Measurements from ENCODE around the gene PRRX2.
"Not testable (repeated sequence)": the region's sequence is repeated elsewhere in the genome, so short reads cannot be mapped to it uniquely, and the experiment has no call there.

PRRX2 gene

GRCh38 chr9:129654554-129655040, 10.8 kb upstream of the PRRX2 start:
- DNase-seq (ENCODE audit: low spot score): no peak

DNA sequence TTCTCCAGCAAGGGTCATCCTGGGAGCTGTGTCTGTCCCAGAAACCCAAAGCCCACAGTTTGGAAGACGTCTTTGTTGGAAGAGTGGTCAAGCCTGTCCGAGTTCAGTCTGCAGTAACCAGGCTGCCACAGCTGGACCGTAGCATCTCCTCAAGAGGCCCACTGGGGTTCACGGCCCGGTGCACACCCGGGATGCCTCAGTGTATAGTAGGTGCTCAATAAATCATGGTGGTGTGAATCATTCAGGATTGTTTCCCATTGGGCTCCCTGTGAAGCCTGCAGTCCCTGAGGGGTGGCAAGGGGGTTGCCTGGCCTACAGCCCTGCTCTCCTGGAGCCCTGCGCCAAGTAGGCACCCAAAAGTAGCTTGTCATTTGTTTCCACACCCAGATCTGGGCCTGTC, 10.3 kb upstream of the PRRX2 start:
- no peak for DNase-seq (ENCODE audit: low spot score)

- DNase-seq (ENCODE audit: low spot score): no peak
These were observed 9.8 kb upstream of the PRRX2 start for GRCh38 chr9:129655696-129656095.

- DNase-seq (ENCODE audit: low spot score): no peak
These were observed 8.6 kb upstream of the PRRX2 start for GRCh38 chr9:129656795-129657390.

DNA sequence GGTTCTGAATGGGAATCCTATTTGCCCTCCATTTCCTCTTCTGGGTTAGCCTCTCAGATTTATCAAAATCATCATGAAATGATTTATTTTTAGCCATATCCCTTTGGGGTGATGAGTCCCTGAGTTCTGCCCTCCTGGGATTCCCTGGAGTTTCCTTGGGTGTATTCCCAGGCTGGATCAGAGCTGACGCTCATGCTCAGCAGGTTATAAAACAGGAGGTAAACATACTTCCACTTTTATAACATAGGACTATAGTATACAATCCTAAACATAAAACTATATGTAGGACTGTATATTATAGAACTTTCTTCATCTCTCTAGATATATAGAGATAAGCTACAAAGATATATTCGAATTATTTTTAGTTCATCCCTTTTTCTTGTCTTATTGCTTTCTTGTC, 4.4 kb upstream of the PRRX2 start:
- no peak for DNase-seq (ENCODE audit: low spot score)

DNA sequence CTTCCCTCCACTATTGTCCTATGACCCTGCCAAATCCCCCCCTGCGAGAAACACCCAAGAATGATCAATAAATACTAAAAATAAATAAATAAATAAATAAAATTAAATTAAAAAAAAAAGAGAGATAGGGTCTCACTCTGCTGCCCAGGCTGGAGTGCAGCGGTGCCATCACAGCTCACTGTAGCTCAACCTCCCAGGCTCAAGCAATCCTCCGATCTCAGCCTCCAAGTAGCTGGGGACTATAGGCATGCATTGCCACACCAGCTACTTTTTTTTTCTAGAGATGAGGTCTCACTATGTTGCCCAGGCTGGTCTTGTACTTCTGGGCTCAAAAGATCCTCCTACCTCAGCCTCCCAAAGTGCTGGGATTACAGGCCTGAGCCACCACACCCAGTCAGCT, 3.2 kb upstream of the PRRX2 start:
- not testable (repeated sequence) for DNase-seq (ENCODE audit: low spot score)

DNA sequence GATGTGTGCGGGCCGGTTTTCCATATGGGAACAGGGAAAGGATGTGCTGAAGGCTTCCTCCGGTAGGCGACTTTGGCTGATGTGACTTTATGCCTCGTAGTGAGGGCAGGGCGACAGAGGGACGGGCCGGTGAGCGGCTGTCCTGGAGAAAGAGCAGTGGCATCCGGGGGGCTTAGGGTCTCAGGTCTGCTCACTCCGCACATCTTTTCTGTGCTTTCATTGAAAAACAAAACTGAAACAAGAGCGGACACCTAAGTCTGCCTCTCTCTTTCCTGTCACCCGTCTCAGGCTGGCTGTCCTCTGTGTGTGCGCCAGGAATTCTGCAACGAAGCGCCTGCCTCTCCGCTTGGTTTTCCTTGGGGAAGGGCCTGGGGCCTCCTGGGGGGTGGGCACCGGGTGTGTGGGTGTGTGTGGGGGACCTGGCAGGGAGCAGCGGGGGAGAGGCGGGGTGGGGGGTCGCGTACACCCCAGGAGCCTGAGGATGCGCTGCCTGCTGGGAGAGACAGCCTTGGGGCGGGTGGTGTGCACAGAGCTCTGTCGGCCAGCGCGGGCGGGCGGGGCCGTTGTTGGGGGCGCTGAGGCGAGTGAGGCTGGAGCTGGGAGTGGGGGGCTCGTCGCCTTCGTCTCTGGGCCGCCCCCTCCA, 580 bp upstream of the PRRX2 start:
- DNase-seq (ENCODE audit: low spot score): no peak

- DNase-seq (ENCODE audit: low spot score): no peak
These were observed 520 bp downstream of the PRRX2 start for GRCh38 chr9:129665814-129666520.

DNA sequence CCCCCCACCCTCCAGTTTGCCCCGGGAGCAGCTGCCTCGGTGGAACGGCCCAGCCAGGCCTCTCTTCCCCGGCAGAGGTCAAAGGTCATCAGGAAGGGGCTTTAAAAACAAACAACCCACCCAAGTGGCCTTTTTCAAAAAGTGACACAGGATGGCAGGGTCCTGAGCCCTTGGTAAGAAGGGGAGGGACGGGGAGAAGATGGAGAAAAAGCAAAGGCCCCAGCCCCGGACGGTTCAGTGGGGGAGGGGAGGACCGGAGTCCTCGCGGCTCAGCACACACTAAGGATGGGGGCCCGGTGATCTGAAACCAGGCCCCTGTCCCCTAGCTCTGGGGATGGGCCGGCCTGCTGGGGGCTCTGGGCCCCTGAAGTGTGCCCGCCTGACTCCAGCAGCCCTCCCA, 1.1 kb downstream of the PRRX2 start:
- DNase-seq (ENCODE audit: low spot score): no peak

- no peak for DNase-seq (ENCODE audit: low spot score)
These were observed 1.9 kb downstream of the PRRX2 start for GRCh38 chr9:129667378-129667777.

- DNase-seq (ENCODE audit: low spot score): no peak
These were observed 2.4 kb downstream of the PRRX2 start for GRCh38 chr9:129667850-129668249.

DNA sequence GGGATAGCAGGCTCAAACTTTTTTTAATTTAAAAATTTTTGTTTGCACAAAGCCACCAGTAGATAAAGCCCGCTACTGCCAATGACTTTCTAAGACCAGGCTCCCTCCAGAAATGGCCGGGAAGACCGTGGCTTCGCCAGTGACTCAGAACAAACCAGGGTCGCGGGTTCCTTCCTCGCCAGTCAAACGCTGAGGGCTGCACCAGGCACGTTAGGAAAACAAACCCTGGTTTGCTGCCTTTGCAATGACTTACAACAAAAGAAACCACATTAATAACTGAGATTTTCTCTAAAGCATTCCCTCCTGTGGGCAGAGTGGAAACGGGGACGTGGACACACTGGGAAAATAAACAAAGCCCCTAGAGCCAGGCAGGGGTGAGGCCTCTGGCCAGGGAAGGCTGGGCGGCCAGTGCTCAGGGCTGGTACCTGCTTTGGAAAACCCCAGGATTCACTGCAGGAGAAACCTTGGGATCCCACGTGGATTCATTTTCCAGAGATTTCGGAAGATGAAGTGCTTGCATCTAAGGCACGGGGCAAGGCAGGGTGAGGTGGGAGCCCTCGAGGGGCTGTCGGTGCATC, 3.8 kb downstream of the PRRX2 start:
- no peak for DNase-seq (ENCODE audit: low spot score)

- DNase-seq (ENCODE audit: low spot score): no peak
These were observed 4.5 kb downstream of the PRRX2 start for GRCh38 chr9:129669946-129670345.

DNA sequence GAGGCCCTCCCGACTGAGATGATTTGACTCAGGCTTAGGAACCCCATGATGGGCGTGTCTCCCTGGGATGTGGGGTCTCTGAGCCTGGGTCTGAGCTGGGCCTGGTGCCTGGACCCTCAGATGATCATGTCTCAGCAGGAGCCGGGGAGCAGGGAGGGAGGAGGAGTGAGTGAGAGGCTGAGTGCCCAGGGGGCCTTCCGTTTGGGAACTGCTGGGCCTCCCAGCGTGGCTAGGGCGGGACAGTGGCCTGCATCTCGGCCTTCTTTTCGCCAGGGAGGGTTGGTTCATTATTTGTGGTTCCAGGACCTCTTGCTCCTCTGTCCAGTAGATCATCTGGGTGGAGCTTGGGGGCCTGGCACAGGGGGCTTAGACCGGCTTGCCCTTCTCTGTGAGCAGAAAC, 5.6 kb downstream of the PRRX2 start:
- no peak for DNase-seq (ENCODE audit: low spot score)

GRCh38 chr9:129671519-129671918, 6.1 kb downstream of the PRRX2 start:
- no peak for DNase-seq (ENCODE audit: low spot score)

GRCh38 chr9:129672702-129673101, 7.3 kb downstream of the PRRX2 start:
- no peak for DNase-seq (ENCODE audit: low spot score)

DNA sequence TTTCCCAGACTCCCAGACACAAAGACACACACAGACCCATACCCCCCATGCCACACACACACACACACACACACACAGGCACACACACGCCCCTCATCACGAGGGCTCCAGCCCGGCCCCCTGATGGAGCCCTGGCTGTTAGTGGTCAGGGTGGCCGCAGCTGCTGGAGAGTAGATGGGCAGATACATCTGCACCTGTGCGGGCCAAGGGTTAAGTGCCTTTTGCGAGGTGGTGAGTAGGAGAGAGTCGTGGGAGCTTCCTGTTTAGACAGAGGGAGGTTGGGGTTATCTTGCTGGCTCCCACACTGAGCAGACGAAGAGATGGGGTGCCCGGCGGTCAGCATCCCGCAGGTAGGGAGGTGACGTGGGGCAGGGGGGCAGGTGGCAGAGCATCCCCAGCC, 8.2 kb downstream of the PRRX2 start:
- DNase-seq (ENCODE audit: low spot score): no peak

DNA sequence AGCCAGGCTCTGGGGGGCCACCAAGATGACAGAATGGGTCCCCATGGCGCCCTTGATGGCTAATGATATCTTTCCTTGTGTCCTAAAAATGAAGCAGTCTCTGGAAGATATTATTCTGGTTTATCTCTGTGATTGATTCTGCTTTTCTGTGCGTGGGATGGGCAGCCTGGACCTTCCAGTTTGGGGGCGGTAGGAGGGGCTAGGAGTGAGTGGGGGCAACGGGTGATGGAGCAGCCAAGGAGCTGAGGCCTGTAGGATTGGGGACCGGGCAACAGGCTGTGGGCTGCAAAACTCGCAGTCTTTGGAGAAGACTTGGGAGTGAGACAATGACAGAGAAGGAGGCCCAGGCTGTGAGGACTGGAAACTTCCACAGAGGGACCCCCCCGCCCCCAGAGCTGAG, 8.8 kb downstream of the PRRX2 start:
- no peak for DNase-seq (ENCODE audit: low spot score)

DNA sequence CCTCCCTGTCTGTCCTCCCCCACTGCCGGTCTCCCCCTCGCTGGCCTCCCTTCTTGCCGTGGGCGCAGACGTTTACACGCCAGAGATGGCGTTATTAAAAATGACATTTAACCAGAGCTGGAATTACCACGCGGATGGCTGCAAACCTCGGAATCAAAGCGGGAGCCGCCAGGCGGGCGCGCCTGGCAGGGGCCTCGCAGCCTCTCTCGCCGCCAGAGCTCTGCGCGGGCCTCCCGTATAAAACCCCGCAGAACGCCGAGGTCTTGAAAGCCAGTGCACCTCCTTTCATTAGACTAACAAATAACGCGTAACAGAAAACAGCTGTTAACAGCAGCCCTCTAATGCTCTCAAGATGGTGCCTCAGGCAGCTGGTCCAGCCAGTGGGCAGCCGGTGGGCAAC, 10.2 kb downstream of the PRRX2 start:
- no peak for DNase-seq (ENCODE audit: low spot score)

- no peak for DNase-seq (ENCODE audit: low spot score)
These were observed 10.8 kb downstream of the PRRX2 start for GRCh38 chr9:129676287-129676686.

DNA sequence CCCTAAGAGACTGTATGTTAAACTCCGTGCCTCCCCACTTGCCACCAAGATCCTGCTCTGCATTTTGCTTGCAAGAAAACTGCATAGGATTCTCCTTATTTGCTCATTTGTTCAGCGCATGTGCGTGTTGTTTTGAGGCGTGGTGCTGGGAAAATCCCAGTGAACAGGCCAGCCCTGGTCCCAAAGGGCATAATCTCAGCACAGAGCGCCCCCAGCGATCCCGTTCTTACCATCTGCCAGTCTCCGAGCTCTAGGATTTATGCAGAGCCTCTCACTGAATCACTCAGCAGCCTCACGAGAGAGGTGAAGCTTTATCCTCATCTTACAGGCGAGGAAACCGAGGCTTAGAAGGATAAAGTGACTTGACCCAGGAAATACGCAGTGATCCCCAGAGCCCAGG, 11.5 kb downstream of the PRRX2 start:
- DNase-seq (ENCODE audit: low spot score): no peak

- no peak for DNase-seq (ENCODE audit: low spot score)
These were observed 12.0 kb downstream of the PRRX2 start for GRCh38 chr9:129677456-129677855.

DNA sequence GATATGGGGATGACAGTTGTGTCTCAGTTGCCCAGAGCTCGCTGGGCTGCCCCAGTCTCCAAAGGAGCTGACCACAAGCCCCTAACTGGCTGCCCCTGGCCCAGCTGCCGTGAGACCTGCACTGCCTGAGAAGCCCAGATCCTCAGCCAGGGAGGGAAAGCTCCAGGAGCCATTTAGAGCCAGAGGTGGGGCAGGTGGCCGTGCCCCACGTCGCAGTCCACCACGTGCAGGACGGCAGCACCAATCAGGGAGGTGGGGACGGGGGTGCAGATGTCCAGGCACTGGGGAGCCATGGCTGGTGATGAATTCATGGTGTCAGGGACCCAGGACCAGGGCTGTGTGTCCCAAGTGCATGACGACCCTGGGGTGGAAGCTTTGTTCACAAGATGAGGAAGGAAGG, 13.4 kb downstream of the PRRX2 start:
- DNase-seq (ENCODE audit: low spot score): no peak
